Sciatic nerve (tissue), 2 donors: ENCODE measurements around the gene MYO18A. TPM values are rescaled to one million over a fixed set of nuclear protein-coding genes. Genes with fewer than 3 reads are reported as not detected.
A peak's percentile ranks its signal among the peaks of the same experiment; 100 is the strongest.
"Not testable (repeated sequence)": the region's sequence is repeated elsewhere in the genome, so short reads cannot be mapped to it uniquely, and the experiment has no call there.

Experiments used
- ATAC-seq: fragments of 200-7000 bp; cut with Tn5 transposase; one replicate; pipeline ENCODE4 v1.9.1; 2020; ENCODE audit warnings: mild to moderate bottlenecking, moderate library complexity
- DNase-seq: peaks from one replicate; pipeline ENCODE4 v3.0.0-alpha.2; 2020; ENCODE audit warnings: low spot score
- intact Hi-C: fragments of 100-400 bp; cut with DNase I; formaldehyde crosslinking; loops from one replicate; pipeline ENCODE4 v1.14.2; 2022
- total RNA-seq: library from RNA; stranded (reverse); fragmentation: NEBNext Ultra II Directional; extraction: Animal tissue kit (Norgen Biotek cat#: 25700); gene quantifications from one replicate; pipeline ENCODE4 v1.2.1, GENCODE V29; 2021
- donor health status: DM: no; HTN: no; CAD: no.
- donor health status: DM: no; HTN: no; CAD: no.

The MYO18A gene
- 109 TPM for total RNA-seq

- peak; percentile 85 for ATAC-seq
- DNase-seq: peak; percentile 88
- intact Hi-C loops: loop anchor here (5.0 kb wide), 1 partner anchor 33 kb away; no protein-coding TSS in a partner anchor
These were observed at the start of gene MYO18A for GRCh38 chr17:29180034-29180787. Gene MYO18A (minus strand): TSS chr17:29180398. CDS start chr17:29166940, 13,458 bp downstream.

GRCh38 chr17:29225396-29225795, 45.2 kb upstream of the MYO18A start:
- intact Hi-C loops: no loop called here
- ATAC-seq: no peak
- DNase-seq: no peak

- DNase-seq, intact Hi-C loops, ATAC-seq: not testable (repeated sequence)
These were observed 41.1 kb upstream of the MYO18A start for GRCh38 chr17:29221338-29221737.

- DNase-seq (peak; percentile 89), ATAC-seq (peak; percentile 95)
- intact Hi-C loops: loop anchor here (5.0 kb wide), 1 partner anchor 72 kb away; no protein-coding TSS in a partner anchor
These were observed 39.3 kb upstream of the MYO18A start for GRCh38 chr17:29219378-29220047.

- intact Hi-C loops: loop anchor here (5.0 kb wide), 1 partner anchor 70 kb away; no protein-coding TSS in a partner anchor
These were observed 36.7 kb upstream of the MYO18A start for GRCh38 chr17:29216856-29217255.

GRCh38 chr17:29216181-29216580, 36.0 kb upstream of the MYO18A start:
- DNase-seq (no peak), ATAC-seq (no peak)
- intact Hi-C loops: loop anchor here (5.0 kb wide), 1 partner anchor 69 kb away; no protein-coding TSS in a partner anchor

More at GRCh38 chr17:29216856-29217255, 36.7 kb upstream of the MYO18A start:
- ATAC-seq (no peak), DNase-seq (no peak)

GRCh38 chr17:29215717-29216116, 35.5 kb upstream of the MYO18A start:
- DNase-seq (no peak), ATAC-seq (no peak)
- intact Hi-C loops: loop anchor here (5.0 kb wide), 1 partner anchor 68 kb away; no protein-coding TSS in a partner anchor

GRCh38 chr17:29215174-29215573, 35.0 kb upstream of the MYO18A start:
- ATAC-seq: no peak
- intact Hi-C loops: loop anchor here (5.0 kb wide), 1 partner anchor 68 kb away; no protein-coding TSS in a partner anchor
- DNase-seq: no peak

- intact Hi-C loops: loop anchor here (5.0 kb wide), 1 partner anchor 67 kb away; no protein-coding TSS in a partner anchor
- DNase-seq (no peak), ATAC-seq (no peak)
These were observed 34.3 kb upstream of the MYO18A start for GRCh38 chr17:29214215-29215146.

- DNase-seq: no peak
- intact Hi-C loops: no loop called here
- peak; percentile 60 for ATAC-seq
These were observed 32.5 kb upstream of the MYO18A start for GRCh38 chr17:29212681-29213121.

GRCh38 chr17:29212094-29212631, 32.0 kb upstream of the MYO18A start:
- DNase-seq: no peak
- intact Hi-C loops: no loop called here
- no peak for ATAC-seq

- ATAC-seq (no peak), DNase-seq (no peak)
- intact Hi-C loops: no loop called here
These were observed 30.7 kb upstream of the MYO18A start for GRCh38 chr17:29210879-29211278.

- no peak for ATAC-seq
- DNase-seq: no peak
- intact Hi-C loops: no loop called here
These were observed 28.9 kb upstream of the MYO18A start for GRCh38 chr17:29209073-29209472.

GRCh38 chr17:29207975-29208374, 27.8 kb upstream of the MYO18A start:
- intact Hi-C loops: no loop called here
- DNase-seq: no peak
- ATAC-seq: no peak

GRCh38 chr17:29205047-29205446, 24.8 kb upstream of the MYO18A start:
- ATAC-seq (no peak), DNase-seq (no peak)
- intact Hi-C loops: no loop called here

GRCh38 chr17:29204068-29204804, 24.0 kb upstream of the MYO18A start:
- intact Hi-C loops, DNase-seq, ATAC-seq: not testable (repeated sequence)

- DNase-seq: no peak
- ATAC-seq: no peak
- intact Hi-C loops: no loop called here
These were observed 17.5 kb upstream of the MYO18A start for GRCh38 chr17:29197516-29198272.
